Aorta (tissue), 5 donors: ENCODE measurements around the gene REPS1. TPM values are rescaled to one million over a fixed set of nuclear protein-coding genes. Genes with fewer than 3 reads are reported as not detected.

Source experiments
- ATAC-seq: fragments of 200-7000 bp; cut with Tn5 transposase; one replicate; pipeline ENCODE4 v1.9.1; 2022; ENCODE audit warnings: moderate library complexity; ENCODE audit not compliant: low FRiP score
- DNase-seq, 2 donors: peaks; one replicate each; pipeline ENCODE4 v3.0.0-alpha.2; 2020
- H3K27ac ChIP-seq, 2 donors: one replicate each; pipeline ENCODE4 v1.5.1; 2013; ENCODE audit warnings: low read length in 2 of 2, mild to moderate bottlenecking in 2 of 2, moderate library complexity in 2 of 2, control low read depth in 1 of 2, inconsistent platforms in 1 of 2, low read depth in 1 of 2
- H3K27me3 ChIP-seq, 2 donors: one replicate each; pipeline ENCODE4 v1.6.1; 2013; ENCODE audit warnings: control low read depth in 1 of 2, low read length in 1 of 2, mild to moderate bottlenecking in 1 of 2, moderate library complexity in 1 of 2; ENCODE audit not compliant: insufficient read depth in 2 of 2, control insufficient read depth in 1 of 2
- H3K36me3 ChIP-seq, 2 donors: one replicate each; pipeline ENCODE4 v1.6.1; 2013; ENCODE audit warnings: control low read depth in 1 of 2, low read length in 1 of 2, mild to moderate bottlenecking in 1 of 2; ENCODE audit not compliant: insufficient read depth in 2 of 2, control insufficient read depth in 1 of 2
- H3K4me1 ChIP-seq, 2 donors: one replicate each; pipeline ENCODE4 v1.6.1; 2013; ENCODE audit warnings: low read length in 2 of 2, control low read depth in 1 of 2, mild to moderate bottlenecking in 1 of 2, moderate library complexity in 1 of 2; ENCODE audit not compliant: insufficient read depth in 2 of 2, control insufficient read depth in 1 of 2
- H3K4me3 ChIP-seq, 2 donors: one replicate each; pipeline ENCODE4 v1.5.1; 2013; ENCODE audit warnings: low read length in 2 of 2, control low read depth in 1 of 2, mild to moderate bottlenecking in 1 of 2
- H3K9me3 ChIP-seq: one replicate; pipeline ENCODE4 v1.6.1; 2013; ENCODE audit warnings: mild to moderate bottlenecking, low read length; ENCODE audit not compliant: control insufficient read depth
- WGBS, 2 donors: extraction: QIAGEN DNeasy Blood & Tissue Kit; methylation state at CpG; one replicate each; pipeline ENCODE4 v1.1.7; 2013; 5-methylcytosine and 5-hydroxymethylcytosine counted together
- intact Hi-C, 2 donors: fragments of 100-400 bp; cut with DNase I; formaldehyde crosslinking; loops; one replicate each; pipeline versions ENCODE4 v1.14.2 to v1.15.0; 2022
- polyA plus RNA-seq, 2 donors: library from polyadenylated mRNA; stranded (reverse); fragments of 200-250 nt; gene quantifications; one replicate each; pipeline ENCODE4 v1.2.3, GENCODE V29; 2013
- total RNA-seq, 2 donors: library from RNA; stranded (reverse); fragmentation: NEBNext Ultra II Directional; extraction: Animal tissue kit (Norgen Biotek cat#: 25700); gene quantifications; one replicate each; pipeline ENCODE4 v1.2.1, GENCODE V29; 2021
- donor health status: healthy with polysubstance abuse.
- donor health status: Bipolar disorder and iron deficiency.
- donor health status: DM: no; HTN: no; CAD: no.
- donor health status: DM: no; HTN: no; CAD: no.
- donor health status: DM: yes; HTN: yes; CAD: no.

Gene REPS1
- total and polyA plus RNA-seq, 4 donors, result 10.1 to 40.8 (median 31.1) TPM

DNA sequence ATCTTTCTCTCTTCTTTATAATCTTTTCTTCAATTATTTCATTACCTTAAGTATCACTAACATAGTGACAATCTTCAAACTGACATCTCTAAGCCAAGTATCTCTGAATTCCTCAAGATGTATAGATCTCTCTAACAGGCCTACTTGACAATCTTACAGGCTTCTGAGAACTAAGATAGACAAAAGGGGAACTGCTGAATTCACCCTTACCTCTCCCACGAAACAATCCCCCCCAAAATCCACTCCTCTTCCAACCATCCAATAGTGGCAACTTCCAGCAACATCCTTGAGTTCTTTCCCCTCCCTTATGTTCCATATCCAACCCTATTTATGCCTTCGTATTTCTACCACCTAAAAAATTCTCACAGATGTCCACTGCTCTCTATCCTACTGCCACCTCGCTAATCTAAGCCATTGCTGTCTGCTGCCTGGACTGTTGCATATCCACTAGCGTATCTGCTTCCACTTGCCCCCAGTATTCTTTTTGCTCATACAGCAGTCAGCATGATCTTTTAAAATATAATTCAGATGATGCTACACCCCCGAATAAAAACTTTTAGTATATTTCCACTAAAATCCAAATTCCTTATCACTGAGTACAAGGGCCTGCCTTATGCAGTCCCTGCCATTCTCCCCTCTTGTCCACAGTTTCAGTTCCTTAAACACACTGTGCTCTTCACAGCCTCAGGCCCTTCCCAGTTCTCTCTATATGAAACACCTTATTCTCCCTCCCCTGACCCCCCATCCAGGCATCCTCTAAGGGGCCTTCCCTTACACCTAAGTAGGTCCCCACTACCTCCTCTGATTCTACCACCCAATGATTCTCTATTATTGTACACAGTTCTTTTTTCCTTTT, 8.0 kb downstream of the REPS1 start:
- H3K9me3 ChIP-seq, result no peaks in the 10 kb centered on the region
- no peak overlapping the region for H3K27ac ChIP-seq
- no peak for ATAC-seq
- WGBS, 2 donors, result 93 to 94% methylated on average over 5 of the region's 5 CpGs
- H3K36me3 ChIP-seq, result no peaks in the 10 kb centered on the region
- intact Hi-C loops, result loop anchor here (10.0 kb wide), 1 partner anchor 385 kb away; no protein-coding TSS in a partner anchor
- H3K4me1 ChIP-seq, result peaks cover 3 to 8% of the 10 kb centered on the region in 2 donors
- no peak for DNase-seq
- no peak overlapping the region for H3K4me3 ChIP-seq
- H3K27me3 ChIP-seq, result no peaks in the 10 kb centered on the region

DNA sequence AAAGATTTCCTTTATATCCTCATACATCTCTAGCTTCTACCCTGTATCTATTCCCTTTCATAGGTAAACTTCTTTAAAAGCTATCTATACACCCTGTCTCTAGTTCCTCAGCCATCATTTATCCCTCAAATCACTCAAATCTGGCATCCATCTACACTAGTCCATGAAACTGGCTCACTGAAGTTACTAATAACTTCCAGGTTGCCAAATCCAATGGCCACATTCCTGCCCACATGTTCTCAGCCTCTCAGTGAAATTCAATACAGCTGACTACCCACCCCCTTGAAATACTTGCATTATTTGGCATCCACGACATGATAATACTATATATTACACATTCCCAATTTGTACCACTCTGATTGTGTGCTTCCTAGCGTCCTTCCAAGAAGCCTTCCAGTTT, 8.7 kb downstream of the REPS1 start:
- intact Hi-C loops, result no loop called here
- DNase-seq, result no peak
- Histone ChIP-seq H3K9me3 (no peaks in the 10 kb centered on the region), H3K27ac (no peak overlapping the region), H3K4me1 (peaks cover 3 to 8% of the 10 kb centered on the region in 2 donors), H3K36me3 (no peaks in the 10 kb centered on the region), H3K4me3 (no peak overlapping the region), H3K27me3 (no peaks in the 10 kb centered on the region)
- no peak for ATAC-seq
- 72 to 82% methylated on average over 2 of the region's 2 CpGs for WGBS, 2 donors

- no peak for ATAC-seq
- no peak for DNase-seq
- Histone ChIP-seq H3K9me3 (no peaks in the 10 kb centered on the region), H3K4me1 (peaks cover 0 to 5% of the 10 kb centered on the region in 2 donors), H3K36me3 (no peaks in the 10 kb centered on the region), H3K27ac (no peak overlapping the region), H3K4me3 (no peak overlapping the region), H3K27me3 (no peaks in the 10 kb centered on the region)
- intact Hi-C loops, result no loop called here
- WGBS, 2 donors, result 97 to 98% methylated on average over 4 of the region's 4 CpGs
These were observed 9.8 kb downstream of the REPS1 start for GRCh38 chr6:138978229-138978628.

- no peaks in the 10 kb centered on the region for H3K9me3 ChIP-seq
- intact Hi-C loops, result no loop called here
- 98% methylated on average over 1 of the region's 1 CpG for WGBS, 2 donors
- H3K36me3 ChIP-seq, result no peaks in the 10 kb centered on the region
- DNase-seq (no peak), ATAC-seq (no peak)
- peaks cover 0 to 1% of the 10 kb centered on the region in 2 donors for H3K4me1 ChIP-seq
- H3K4me3 ChIP-seq, result no peak overlapping the region
- no peaks in the 10 kb centered on the region for H3K27me3 ChIP-seq
- H3K27ac ChIP-seq, result no peak overlapping the region
These were observed 10.3 kb downstream of the REPS1 start for GRCh38 chr6:138977646-138978167.

DNA sequence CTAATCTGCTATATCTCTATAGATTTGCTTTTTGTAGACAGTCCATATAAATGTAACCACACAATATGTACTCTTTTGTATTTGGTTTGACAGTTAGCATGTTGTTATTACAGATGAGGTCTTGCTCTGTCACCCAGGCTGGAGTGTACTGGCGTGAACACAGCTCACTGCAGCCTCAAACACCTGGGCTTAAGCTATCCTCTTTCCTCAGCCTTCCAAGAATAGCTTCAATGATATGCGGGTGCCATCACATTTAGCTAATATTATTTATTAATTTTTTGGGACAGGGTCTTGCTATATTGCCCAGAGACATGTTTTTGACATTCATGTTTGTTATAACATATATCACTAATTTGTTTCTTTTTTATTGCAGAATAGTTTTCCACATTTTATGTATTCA, 10.8 kb downstream of the REPS1 start:
- 97 to 98% methylated on average over 2 of the region's 2 CpGs for WGBS, 2 donors
- Histone ChIP-seq H3K9me3 (no peaks in the 10 kb centered on the region), H3K4me1 (no peaks in the 10 kb centered on the region), H3K4me3 (no peak overlapping the region), H3K36me3 (no peaks in the 10 kb centered on the region), H3K27me3 (no peaks in the 10 kb centered on the region), H3K27ac (no peak overlapping the region)
- intact Hi-C loops, result no loop called here
- no peak for ATAC-seq
- no peak for DNase-seq

- DNase-seq (no peak), ATAC-seq (no peak)
- intact Hi-C loops, result no loop called here
- Histone ChIP-seq H3K4me3 (no peak overlapping the region), H3K27ac (no peak overlapping the region), H3K27me3 (no peaks in the 10 kb centered on the region), H3K9me3 (no peaks in the 10 kb centered on the region), H3K4me1 (peaks cover 0 to 7% of the 10 kb centered on the region in 2 donors), H3K36me3 (no peaks in the 10 kb centered on the region)
- 87 to 91% methylated on average over 4 of the region's 4 CpGs for WGBS, 2 donors
These were observed 12.2 kb downstream of the REPS1 start for GRCh38 chr6:138975815-138976214.

DNA sequence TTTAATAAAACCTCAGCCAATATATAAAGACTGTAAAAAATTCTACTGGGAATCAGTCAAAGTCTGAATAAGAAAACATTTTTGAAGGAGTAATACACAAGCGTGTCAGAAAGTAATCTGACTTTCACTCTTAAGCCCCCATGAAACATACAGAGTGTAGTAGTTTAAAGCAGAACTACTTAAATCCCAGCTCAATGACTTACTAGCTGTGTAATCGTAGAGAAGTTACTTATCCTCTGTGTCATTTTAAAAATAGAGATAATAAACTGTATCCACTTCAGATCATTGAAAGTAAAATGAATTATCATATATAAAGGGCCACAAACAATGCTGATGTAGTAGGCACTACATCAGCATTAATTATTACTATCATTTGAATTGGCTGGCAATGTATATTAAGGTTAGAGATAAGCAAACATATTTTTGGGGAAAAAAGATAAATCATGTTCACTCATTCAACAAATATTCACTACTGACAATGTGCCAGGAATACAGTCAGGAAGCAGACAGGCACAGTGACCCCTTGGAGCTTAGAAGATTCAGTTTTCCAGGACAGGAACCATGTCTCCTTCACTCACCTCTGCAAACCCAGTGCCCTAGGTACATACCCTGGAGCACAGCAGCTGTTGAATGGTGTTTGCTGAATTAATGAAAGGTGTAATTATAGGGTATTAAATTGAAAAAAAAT, 14.4 kb downstream of the REPS1 start:
- H3K9me3 ChIP-seq, result no peaks in the 10 kb centered on the region
- intact Hi-C loops, result no loop called here
- WGBS, 2 donors, result 16 to 25% methylated on average over 2 of the region's 2 CpGs
- DNase-seq, result no peak
- H3K4me1 ChIP-seq, result peaks cover 0 to 7% of the 10 kb centered on the region in 2 donors
- H3K27ac ChIP-seq, result no peak overlapping the region
- no peak for ATAC-seq
- no peaks in the 10 kb centered on the region for H3K27me3 ChIP-seq
- H3K4me3 ChIP-seq, result no peak overlapping the region
- no peaks in the 10 kb centered on the region for H3K36me3 ChIP-seq

DNA sequence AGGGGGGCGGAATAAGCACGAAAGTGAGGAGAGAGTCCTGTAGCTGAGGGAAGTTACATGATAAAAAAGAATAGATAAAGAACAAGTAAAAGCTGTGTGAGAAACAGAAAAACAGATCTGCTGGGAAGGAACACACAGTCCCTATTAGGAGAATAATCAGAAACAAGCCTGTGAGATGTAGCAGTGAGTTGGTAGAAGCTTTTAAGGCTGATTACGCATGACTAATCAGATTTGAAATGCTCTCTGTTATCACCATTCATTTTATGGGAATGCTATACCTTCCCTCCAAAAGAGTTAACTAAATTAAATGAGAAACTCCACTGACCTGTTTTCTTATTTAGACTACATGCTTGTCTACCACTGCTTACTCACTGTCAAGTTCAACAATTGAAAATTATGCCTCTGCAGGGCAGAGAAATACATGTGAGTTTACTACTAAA, 15.8 kb downstream of the REPS1 start:
- no peak for ATAC-seq
- Histone ChIP-seq H3K27me3 (no peaks in the 10 kb centered on the region), H3K9me3 (no peaks in the 10 kb centered on the region), H3K36me3 (no peaks in the 10 kb centered on the region), H3K4me3 (no peak overlapping the region), H3K27ac (no peak overlapping the region), H3K4me1 (peaks cover 0 to 7% of the 10 kb centered on the region in 2 donors)
- no peak for DNase-seq
- intact Hi-C loops, result no loop called here
- WGBS, 2 donors, result 72 to 82% methylated on average over 3 of the region's 3 CpGs
